Panc1 (cell line): ENCODE measurements around the gene NUTF2. TPM values are rescaled to one million over a fixed set of nuclear protein-coding genes. Genes with fewer than 3 reads are reported as not detected.

Experiments
- ATAC-seq: fragments of 200-7000 bp; cut with Tn5 transposase; 2 replicates; pipeline ENCODE4 v1.9.1; 2020; ENCODE audit warnings: mild to moderate bottlenecking, moderate library complexity
- BruUV-seq: library from RNA; stranded (reverse); fragments of 400-500 nt; replicated peaks from 2 replicates; lab custom pipeline; 2021; lab: Mats Ljungman, UMichigan
- CTCF ChIA-PET: fragments of 300-600 bp; sonication (Branson Sonifier 250); formaldehyde crosslinking; loops from one replicate; lab custom pipeline; 2022; ENCODE audit warnings: antibody characterized with exemption; lab: Charles Lee
- POLR2A ChIA-PET: fragments of 300-600 bp; sonication (Branson Sonifier 250); formaldehyde crosslinking; loops from one replicate; lab custom pipeline; 2022; ENCODE audit warnings: antibody characterized with exemption; lab: Charles Lee
- DNase-seq: peaks from one replicate; pipeline ENCODE4 v3.0.0-alpha.2; 2010; ENCODE audit warnings: low read depth, low spot score
- H3K27ac ChIP-seq: 2 replicates; pipeline ENCODE4 v1.5.1; 2011; ENCODE audit warnings: mild to moderate bottlenecking, low read length, inconsistent platforms
- H3K27me3 ChIP-seq: fragments of 200-500 bp; sonication (Bioruptor generic); 2 replicates; pipeline ENCODE4 v1.6.0; 2014; ENCODE audit warnings: low read length, inconsistent platforms; ENCODE audit not compliant: control insufficient read depth, insufficient read depth
- H3K36me3 ChIP-seq: fragments of 200-500 bp; sonication (Bioruptor generic); 2 replicates; pipeline ENCODE4 v1.5.1; 2014; ENCODE audit warnings: inconsistent platforms, mild to moderate bottlenecking, low read length, moderate library complexity; ENCODE audit not compliant: control insufficient read depth, insufficient read depth
- H3K4me1 ChIP-seq: 2 replicates; pipeline ENCODE4 v1.5.1; 2011; ENCODE audit warnings: inconsistent platforms, mild to moderate bottlenecking, low read length, moderate library complexity; ENCODE audit not compliant: control insufficient read depth, insufficient read depth
- H3K4me3 ChIP-seq, 2 experiments: 2 replicates each; pipeline ENCODE4 v1.5.1; 2011 to 2012; ENCODE audit warnings: low read depth in 2 of 2, low read length in 2 of 2, mild to moderate bottlenecking in 2 of 2, inconsistent platforms in 1 of 2, moderate library complexity in 1 of 2
- H3K9me3 ChIP-seq: fragments of 200-500 bp; sonication (Bioruptor generic); 2 replicates; pipeline ENCODE4 v1.5.1; 2014; ENCODE audit warnings: low read depth, mild to moderate bottlenecking, inconsistent platforms, low read length, moderate library complexity; ENCODE audit not compliant: control insufficient read depth, insufficient read depth
- POLR2AphosphoS5 ChIP-seq: IDR thresholded peaks from 2 replicates; pipeline ENCODE4 v1.6.1; 2012; ENCODE audit warnings: mild to moderate bottlenecking, low read depth, low read length, moderate library complexity
- SIN3A ChIP-seq: IDR thresholded peaks from 2 replicates; pipeline ENCODE4 v1.6.1; 2012; ENCODE audit warnings: low read depth, mild to moderate bottlenecking, low read length, moderate library complexity, borderline replicate concordance; ENCODE audit not compliant: insufficient read depth
- TCF7L2 ChIP-seq: IDR thresholded peaks from 2 replicates; pipeline ENCODE4 v1.6.1; 2011; ENCODE audit warnings: mild to moderate bottlenecking, low read depth, low read length, inconsistent platforms
- in situ Hi-C: cut with HindIII; loops from 2 replicates; pipeline ENCODE4 v1.10.0; 2016; ENCODE audit warnings: low sequenced_read_pairs, low pct_unique_long_range_greater_than_20kb
- intact Hi-C: fragments of 100-400 bp; cut with micrococcal nuclease; formaldehyde crosslinking; loops from one replicate; pipeline ENCODE4 v1.10.0; 2022; ENCODE audit not compliant: unreplicated experiment
- total RNA-seq: library from RNA; stranded (reverse); gene quantifications from one replicate; pipeline ENCODE4 v1.2.1, GENCODE V29; 2021; ENCODE audit not compliant: unreplicated experiment
- TF ChIP-seq, protein P1 (sequence below): fragments of 450-650 bp; IDR thresholded peaks from 2 replicates; pipeline ENCODE4 v1.5.1; 2017; ENCODE audit warnings: mild to moderate bottlenecking
- TF ChIP-seq, protein P2 (sequence below), 2 experiments: IDR thresholded peaks; 2 replicates each; pipeline ENCODE4 v1.6.1; 2011 to 2012; ENCODE audit warnings: low read depth in 2 of 2, control low read depth in 1 of 2, low read length in 1 of 2, mild to moderate bottlenecking in 1 of 2, moderate library complexity in 1 of 2; ENCODE audit not compliant: insufficient read depth in 1 of 2

NUTF2 gene
- total RNA-seq, 1 experiment from 2014 or later: 119 TPM

DNA sequence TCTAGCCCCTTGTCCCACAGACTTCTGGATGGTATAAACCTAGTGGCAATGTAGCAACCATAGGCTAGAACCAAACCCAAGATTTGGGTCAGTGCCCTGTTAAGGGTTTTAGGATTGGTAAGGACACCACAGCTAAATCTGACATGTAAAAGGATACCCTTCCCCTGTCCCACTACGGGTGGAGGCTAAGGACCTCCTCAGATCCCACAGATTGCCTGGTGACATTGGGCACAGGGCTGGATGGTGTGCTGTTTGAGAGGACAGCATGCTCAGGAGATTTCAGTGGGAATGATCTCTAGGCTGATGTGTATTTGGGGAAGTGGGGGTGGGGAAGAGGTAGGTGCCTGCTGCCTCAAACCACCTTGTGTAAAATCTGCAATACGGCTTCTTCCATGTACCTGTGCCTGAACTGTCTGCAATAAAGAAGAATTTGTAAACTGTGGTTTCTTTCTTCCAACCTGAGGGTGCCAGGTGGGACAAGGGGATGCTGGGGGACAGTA is 25.4 kb downstream of the NUTF2 start:
- Histone ChIP-seq H3K4me1 (peaks cover 17% of the 10 kb centered on the region), H3K9me3 (no peaks in the 10 kb centered on the region), H3K36me3 (no peaks in the 10 kb centered on the region; the same call in none of the 2 replicates), H3K27me3 (no peaks in the 10 kb centered on the region), H3K4me3 (peak overlapping the region; percentile 85 to 87; a peak in 2 of 4 replicates), H3K27ac (peak overlapping the region; percentile 90)
- no peak for DNase-seq
- TF ChIP-seq SIN3A (no peak), POLR2AphosphoS5 (no peak), TCF7L2 (no peak)
- TF ChIP-seq, protein P1, sequence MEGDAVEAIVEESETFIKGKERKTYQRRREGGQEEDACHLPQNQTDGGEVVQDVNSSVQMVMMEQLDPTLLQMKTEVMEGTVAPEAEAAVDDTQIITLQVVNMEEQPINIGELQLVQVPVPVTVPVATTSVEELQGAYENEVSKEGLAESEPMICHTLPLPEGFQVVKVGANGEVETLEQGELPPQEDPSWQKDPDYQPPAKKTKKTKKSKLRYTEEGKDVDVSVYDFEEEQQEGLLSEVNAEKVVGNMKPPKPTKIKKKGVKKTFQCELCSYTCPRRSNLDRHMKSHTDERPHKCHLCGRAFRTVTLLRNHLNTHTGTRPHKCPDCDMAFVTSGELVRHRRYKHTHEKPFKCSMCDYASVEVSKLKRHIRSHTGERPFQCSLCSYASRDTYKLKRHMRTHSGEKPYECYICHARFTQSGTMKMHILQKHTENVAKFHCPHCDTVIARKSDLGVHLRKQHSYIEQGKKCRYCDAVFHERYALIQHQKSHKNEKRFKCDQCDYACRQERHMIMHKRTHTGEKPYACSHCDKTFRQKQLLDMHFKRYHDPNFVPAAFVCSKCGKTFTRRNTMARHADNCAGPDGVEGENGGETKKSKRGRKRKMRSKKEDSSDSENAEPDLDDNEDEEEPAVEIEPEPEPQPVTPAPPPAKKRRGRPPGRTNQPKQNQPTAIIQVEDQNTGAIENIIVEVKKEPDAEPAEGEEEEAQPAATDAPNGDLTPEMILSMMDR: no peak
- TF ChIP-seq, protein P2, sequence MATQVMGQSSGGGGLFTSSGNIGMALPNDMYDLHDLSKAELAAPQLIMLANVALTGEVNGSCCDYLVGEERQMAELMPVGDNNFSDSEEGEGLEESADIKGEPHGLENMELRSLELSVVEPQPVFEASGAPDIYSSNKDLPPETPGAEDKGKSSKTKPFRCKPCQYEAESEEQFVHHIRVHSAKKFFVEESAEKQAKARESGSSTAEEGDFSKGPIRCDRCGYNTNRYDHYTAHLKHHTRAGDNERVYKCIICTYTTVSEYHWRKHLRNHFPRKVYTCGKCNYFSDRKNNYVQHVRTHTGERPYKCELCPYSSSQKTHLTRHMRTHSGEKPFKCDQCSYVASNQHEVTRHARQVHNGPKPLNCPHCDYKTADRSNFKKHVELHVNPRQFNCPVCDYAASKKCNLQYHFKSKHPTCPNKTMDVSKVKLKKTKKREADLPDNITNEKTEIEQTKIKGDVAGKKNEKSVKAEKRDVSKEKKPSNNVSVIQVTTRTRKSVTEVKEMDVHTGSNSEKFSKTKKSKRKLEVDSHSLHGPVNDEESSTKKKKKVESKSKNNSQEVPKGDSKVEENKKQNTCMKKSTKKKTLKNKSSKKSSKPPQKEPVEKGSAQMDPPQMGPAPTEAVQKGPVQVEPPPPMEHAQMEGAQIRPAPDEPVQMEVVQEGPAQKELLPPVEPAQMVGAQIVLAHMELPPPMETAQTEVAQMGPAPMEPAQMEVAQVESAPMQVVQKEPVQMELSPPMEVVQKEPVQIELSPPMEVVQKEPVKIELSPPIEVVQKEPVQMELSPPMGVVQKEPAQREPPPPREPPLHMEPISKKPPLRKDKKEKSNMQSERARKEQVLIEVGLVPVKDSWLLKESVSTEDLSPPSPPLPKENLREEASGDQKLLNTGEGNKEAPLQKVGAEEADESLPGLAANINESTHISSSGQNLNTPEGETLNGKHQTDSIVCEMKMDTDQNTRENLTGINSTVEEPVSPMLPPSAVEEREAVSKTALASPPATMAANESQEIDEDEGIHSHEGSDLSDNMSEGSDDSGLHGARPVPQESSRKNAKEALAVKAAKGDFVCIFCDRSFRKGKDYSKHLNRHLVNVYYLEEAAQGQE (IDR thresholded peaks at IDR 0.05; ENCODE audit: insufficient read depth in 1 of 2, low read depth in 2 of 2, low read length in 1 of 2): no peak
- ChIA-PET CTCF (interaction anchor here (1.0 kb wide), 1 partner anchor 10 kb away, joined by 9 read pairs; no protein-coding TSS in a partner anchor), POLR2A (no interaction called here)
- intact Hi-C loops (no loop called here), in situ Hi-C loops (no loop called here)
- no TSS peak for BruUV-seq
- ATAC-seq: peak; percentile 6; the same call in 1 of the 2 replicates

DNA sequence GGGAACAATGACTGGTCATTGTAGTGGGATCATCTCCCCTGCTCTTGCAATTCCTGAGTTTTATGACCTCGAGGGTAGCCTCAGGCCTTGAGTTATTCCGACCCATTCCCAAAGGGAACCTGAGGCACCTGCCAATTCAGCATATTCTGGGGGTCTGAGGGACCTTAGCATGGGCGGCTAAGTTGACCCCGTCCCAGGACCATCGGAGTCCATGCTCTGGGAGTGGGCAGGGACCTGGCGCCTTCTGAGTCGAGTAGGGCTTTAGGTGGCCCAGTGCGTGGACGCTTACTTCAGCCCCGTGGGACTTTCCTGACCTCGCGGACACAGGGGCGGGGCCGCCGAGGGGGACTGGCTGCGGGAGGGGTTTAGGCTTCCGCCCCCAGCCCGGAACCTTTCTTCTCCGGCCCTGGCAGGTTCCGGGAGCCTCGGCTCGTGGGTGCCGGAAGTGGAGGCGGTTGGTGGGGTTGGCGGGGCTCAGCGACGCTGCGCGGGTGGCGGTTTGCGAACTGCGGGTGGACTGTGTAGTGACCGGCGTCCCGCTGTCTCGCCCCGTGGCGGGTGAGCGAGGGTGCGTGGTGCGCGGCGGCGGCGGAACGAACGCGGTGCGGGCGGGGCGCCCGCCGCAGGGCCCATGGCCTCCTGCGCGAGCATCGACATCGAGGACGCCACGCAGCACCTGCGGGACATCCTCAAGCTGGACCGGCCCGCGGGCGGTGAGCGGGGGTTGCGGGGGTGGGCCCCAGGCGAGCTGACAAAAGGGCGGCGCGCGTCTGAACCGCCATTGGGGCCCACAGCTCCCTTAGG is 26.1 kb downstream of the NUTF2 start, which contains the start of gene EDC4:
Gene EDC4, plus strand, starts transcription at position 422 of the 804 bp plus-strand sequence. Its CDS starts 210 bp downstream, at position 632.
- intact Hi-C loops: no loop called here
- no peaks in the 10 kb centered on the region for H3K27me3 ChIP-seq
- peaks cover 17% of the 10 kb centered on the region for H3K4me1 ChIP-seq
- H3K9me3 ChIP-seq: no peaks in the 10 kb centered on the region
- DNase-seq: no peak
- POLR2A ChIA-PET: no interaction called here
- peak within 1 kb of the TSS; percentile 90 for H3K27ac ChIP-seq
- CTCF ChIA-PET: no interaction called here
- TF ChIP-seq, protein P1: no peak
- peak; percentile 88 for TF ChIP-seq POLR2AphosphoS5
- TF ChIP-seq, protein P2 (IDR thresholded peaks at IDR 0.05; ENCODE audit: insufficient read depth in 1 of 2, low read depth in 2 of 2, low read length in 1 of 2): 0 out of 4 replicates have a peak, but pooled peaks of 1 of the 2 experiments have one; percentile 47
- TF ChIP-seq TCF7L2: no peak
- TF ChIP-seq SIN3A: peak; percentile 93; the same call in 1 of the 2 replicates
- BruUV-seq: no TSS peak
- ATAC-seq: peak; percentile 90
- in situ Hi-C loops: no loop called here
- H3K4me3 ChIP-seq: peak within 1 kb of the TSS; percentile 85 to 87
- H3K36me3 ChIP-seq: no peaks in the 10 kb centered on the region; the same call in none of the 2 replicates
